Testis (tissue), 2 donors: Measurements from ENCODE around the gene SLC6A20.

Source experiments
- CTCF ChIP-seq, 3 experiments: fragments of 450-650 bp in 2 of 3; fragments of 200-600 bp in 1 of 3; sonication (generic) in 1 of 3; IDR thresholded peaks; one replicate each; pipeline ENCODE4 v1.5.1; 2016 to 2019; ENCODE audit warnings: antibody characterized with exemption in 3 of 3, mild to moderate bottlenecking in 2 of 3, moderate library complexity in 1 of 3
- POLR2A ChIP-seq: fragments of 450-650 bp; IDR thresholded peaks from one replicate; pipeline ENCODE4 v1.6.1; 2017; ENCODE audit warnings: antibody characterized with exemption, mild to moderate bottlenecking, moderate library complexity

GRCh38 chr3:45774581-45775521, 21.5 kb downstream of the SLC6A20 start:
- TF ChIP-seq POLR2A (no peak), CTCF (IDR thresholded peaks at IDR 0.05) (no peak)
